ENCODE measurements around the gene DPF1.

DNA sequence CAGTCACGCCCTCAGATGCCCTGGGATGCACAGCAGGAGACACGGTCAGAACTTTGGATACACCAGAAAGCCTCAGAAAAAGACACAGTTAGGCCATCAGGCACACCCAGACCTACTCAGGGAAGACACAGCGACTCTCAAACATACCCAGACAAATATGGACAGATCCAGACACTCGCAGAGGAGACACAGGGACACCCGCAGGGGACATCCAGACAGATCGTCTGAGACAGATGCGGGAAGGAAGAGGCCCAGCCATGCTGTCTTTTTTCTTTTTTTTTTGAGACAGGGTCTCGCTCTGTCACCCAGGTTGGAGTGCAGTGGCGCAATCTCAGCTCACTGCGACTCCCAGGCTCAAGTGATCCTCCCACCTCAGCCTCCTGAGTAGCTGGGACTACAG, 4.8 kb downstream of the DPF1 start:
- TF ChIP-seq CTCF (IDR thresholded peaks at IDR 0.05) = no peak
- TF ChIP-seq POLR2A (IDR thresholded peaks at IDR 0.05) = no peak

Data from esophagus squamous epithelium (tissue), 4 donors.